LNCaP clone FGC (cell line): ENCODE measurements around the gene CAPN3.

Experiments
- DNase-seq: peaks from one replicate; pipeline ENCODE4 v3.0.0-alpha.2; 2011; ENCODE audit warnings: low read depth
- H3K4me3 ChIP-seq: 2 replicates; pipeline ENCODE4 v1.5.1; 2011; ENCODE audit warnings: mild to moderate bottlenecking, low read depth, low read length, control low read depth
- CTCF ChIP-seq: IDR thresholded peaks from 2 replicates; pipeline ENCODE4 v1.5.1; 2012; ENCODE audit warnings: mild to moderate bottlenecking; ENCODE audit not compliant: control insufficient read depth, insufficient read depth; ENCODE audit errors: extremely low read depth

Gene CAPN3

GRCh38 chr15:42385980-42386700 lies 26.8 kb downstream of the CAPN3 start:
- H3K4me3 ChIP-seq = no peak overlapping the region
- TF ChIP-seq CTCF = no peak
- no peak for DNase-seq

- no peak for DNase-seq
- H3K4me3 ChIP-seq = no peak overlapping the region
- no peak for TF ChIP-seq CTCF
These were observed 28.3 kb downstream of the CAPN3 start for GRCh38 chr15:42387603-42388002.

GRCh38 chr15:42392309-42393024 lies 33.2 kb downstream of the CAPN3 start:
- TF ChIP-seq CTCF = no peak
- DNase-seq = no peak
- no peak overlapping the region for H3K4me3 ChIP-seq

- no peak for DNase-seq
- TF ChIP-seq CTCF = no peak
- H3K4me3 ChIP-seq = no peak overlapping the region
These were observed 34.8 kb downstream of the CAPN3 start for GRCh38 chr15:42394106-42394505.

GRCh38 chr15:42395838-42396237 lies 36.5 kb downstream of the CAPN3 start:
- H3K4me3 ChIP-seq = no peak overlapping the region
- DNase-seq = no peak
- TF ChIP-seq CTCF = no peak

- no peak for TF ChIP-seq CTCF
- H3K4me3 ChIP-seq = no peak overlapping the region
- DNase-seq = no peak
These were observed 42.5 kb downstream of the CAPN3 start for GRCh38 chr15:42401544-42402454.
